Measurements from ENCODE around the gene SELPLG. TPM values are rescaled to one million over a fixed set of nuclear protein-coding genes. Genes with fewer than 3 reads are reported as not detected.

Gene SELPLG
- total RNA-seq, 1 donor from 2014 or later: 5.8 TPM

- FAIRE-seq: no peak
- peaks cover 5% of the 10 kb centered on the region for H3K9me3 Mint-ChIP-seq (ENCODE audit: unreplicated experiment)
- H3K9me3 ChIP-seq (ENCODE audit: insufficient read depth, low read depth, low read length): peaks cover 4% of the 10 kb centered on the region
- no peak overlapping the region for H3K4me2 ChIP-seq (ENCODE audit: low read length)
- H3K9ac ChIP-seq (ENCODE audit: low read length): peak overlapping the region; percentile 13
- H3K27me3 Mint-ChIP-seq (ENCODE audit: low read depth, unreplicated experiment): no peaks in the 10 kb centered on the region
- H3K36me3 Mint-ChIP-seq (ENCODE audit: low read depth, unreplicated experiment): peaks cover 11% of the 10 kb centered on the region
- H3K36me3 ChIP-seq (ENCODE audit: insufficient read depth, low read length): no peaks in the 10 kb centered on the region
- no peak overlapping the region for H2AFZ ChIP-seq (ENCODE audit: low read depth, low read length)
- peaks cover 15% of the 10 kb centered on the region for H3K4me1 ChIP-seq (ENCODE audit: insufficient read depth, low read length)
- no peak overlapping the region for H3K4me3 Mint-ChIP-seq (ENCODE audit: unreplicated experiment)
- H3K79me2 ChIP-seq (ENCODE audit: insufficient read depth, low read length): no peaks in the 10 kb centered on the region
- H4K20me1 ChIP-seq (ENCODE audit: insufficient read depth, low read length): no peaks in the 10 kb centered on the region
- peak; percentile 57 for DNase-seq (ENCODE audit: low read depth)
- TF ChIP-seq EZH2 (IDR thresholded peaks at IDR 0.05; ENCODE audit: insufficient read depth, low read length) (no peak), CTCF (IDR thresholded peaks at IDR 0.05; ENCODE audit: insufficient read depth, low read depth, low read length) (peak; percentile 93)
- H3K4me3 ChIP-seq (ENCODE audit: insufficient read depth, low read depth, low read length): no peak overlapping the region
- H3K4me1 Mint-ChIP-seq (ENCODE audit: low read depth, unreplicated experiment): peaks cover 20% of the 10 kb centered on the region
- H3K27ac ChIP-seq (ENCODE audit: low read depth, low read length): no peak overlapping the region
- H3K27me3 ChIP-seq (ENCODE audit: insufficient read depth, low read length): no peaks in the 10 kb centered on the region
- peak overlapping the region; percentile 82 for H3K27ac Mint-ChIP-seq (ENCODE audit: unreplicated experiment)
These were observed 15.4 kb downstream of the SELPLG start for GRCh38 chr12:108618079-108618952.

GRCh38 chr12:108616941-108617858 is 16.5 kb downstream of the SELPLG start:
- no peak overlapping the region for H2AFZ ChIP-seq (ENCODE audit: low read depth, low read length)
- H3K36me3 ChIP-seq (ENCODE audit: insufficient read depth, low read length): no peaks in the 10 kb centered on the region
- Mint-ChIP-seq H3K4me3 (ENCODE audit: unreplicated experiment) (no peak overlapping the region), H3K27me3 (ENCODE audit: low read depth, unreplicated experiment) (no peaks in the 10 kb centered on the region), H3K4me1 (ENCODE audit: low read depth, unreplicated experiment) (peaks cover 23% of the 10 kb centered on the region), H3K36me3 (ENCODE audit: low read depth, unreplicated experiment) (peaks cover 7% of the 10 kb centered on the region), H3K9me3 (ENCODE audit: unreplicated experiment) (peaks cover 5% of the 10 kb centered on the region), H3K27ac (ENCODE audit: unreplicated experiment) (no peak overlapping the region)
- no peak overlapping the region for H3K4me3 ChIP-seq (ENCODE audit: insufficient read depth, low read depth, low read length)
- no peak overlapping the region for H3K4me2 ChIP-seq (ENCODE audit: low read length)
- FAIRE-seq: no peak
- H4K20me1 ChIP-seq (ENCODE audit: insufficient read depth, low read length): no peaks in the 10 kb centered on the region
- no peak overlapping the region for H3K9ac ChIP-seq (ENCODE audit: low read length)
- DNase-seq (ENCODE audit: low read depth): peak; percentile 26
- no peak for TF ChIP-seq CTCF (IDR thresholded peaks at IDR 0.05; ENCODE audit: insufficient read depth, low read depth, low read length)
- no peak for TF ChIP-seq EZH2 (IDR thresholded peaks at IDR 0.05; ENCODE audit: insufficient read depth, low read length)
- H3K27ac ChIP-seq (ENCODE audit: low read depth, low read length): no peak overlapping the region
- H3K4me1 ChIP-seq (ENCODE audit: insufficient read depth, low read length): peaks cover 22% of the 10 kb centered on the region
- H3K79me2 ChIP-seq (ENCODE audit: insufficient read depth, low read length): no peaks in the 10 kb centered on the region
- no peaks in the 10 kb centered on the region for H3K27me3 ChIP-seq (ENCODE audit: insufficient read depth, low read length)
- peaks cover 4% of the 10 kb centered on the region for H3K9me3 ChIP-seq (ENCODE audit: insufficient read depth, low read depth, low read length)

All from astrocyte (in vitro differentiated cells and primary cell).